Gastrocnemius medialis (tissue), 4 donors: ENCODE data around the gene SYCP1.

Source experiments
- POLR2A ChIP-seq, 2 donors: fragments of 450-650 bp; IDR thresholded peaks; one replicate each; pipeline ENCODE4 v1.6.1; 2017; ENCODE audit warnings: antibody characterized with exemption in 2 of 2, mild to moderate bottlenecking in 2 of 2, moderate library complexity in 2 of 2
- TF ChIP-seq, protein P1 (sequence below), 5 experiments: fragments of 450-650 bp in 3 of 5; fragments of 200-600 bp in 2 of 5; sonication (generic) in 2 of 5; IDR thresholded peaks in 4 of 5; conservative IDR thresholded peaks in 1 of 5; 1 replicate in 4 of 5; 2 replicates in 1 of 5; pipeline ENCODE4 v1.5.1; 2016 to 2019; ENCODE audit warnings: antibody characterized with exemption in 5 of 5, mild to moderate bottlenecking in 3 of 5, moderate library complexity in 3 of 5

DNA sequence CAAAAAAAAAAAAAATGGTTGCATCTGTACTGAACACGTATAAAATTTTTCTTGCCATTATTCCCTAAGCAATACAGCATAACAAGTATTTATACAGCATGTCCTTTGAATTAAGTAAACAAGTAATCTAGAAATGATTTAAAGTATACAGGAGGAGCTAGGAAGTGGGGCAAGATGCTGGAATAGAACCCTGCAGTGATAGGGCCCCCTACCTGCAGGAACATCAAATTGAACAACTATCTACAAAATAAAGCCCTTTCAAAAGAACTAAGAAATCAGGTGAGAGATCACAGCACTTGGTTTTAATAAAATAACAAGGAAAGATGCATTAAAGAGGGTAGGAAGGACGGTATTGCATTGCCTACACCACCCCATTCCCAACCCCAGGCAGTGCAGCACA is 185.8 kb downstream of the SYCP1 start:
- TF ChIP-seq POLR2A (IDR thresholded peaks at IDR 0.05), result no peak
- TF ChIP-seq, protein P1, sequence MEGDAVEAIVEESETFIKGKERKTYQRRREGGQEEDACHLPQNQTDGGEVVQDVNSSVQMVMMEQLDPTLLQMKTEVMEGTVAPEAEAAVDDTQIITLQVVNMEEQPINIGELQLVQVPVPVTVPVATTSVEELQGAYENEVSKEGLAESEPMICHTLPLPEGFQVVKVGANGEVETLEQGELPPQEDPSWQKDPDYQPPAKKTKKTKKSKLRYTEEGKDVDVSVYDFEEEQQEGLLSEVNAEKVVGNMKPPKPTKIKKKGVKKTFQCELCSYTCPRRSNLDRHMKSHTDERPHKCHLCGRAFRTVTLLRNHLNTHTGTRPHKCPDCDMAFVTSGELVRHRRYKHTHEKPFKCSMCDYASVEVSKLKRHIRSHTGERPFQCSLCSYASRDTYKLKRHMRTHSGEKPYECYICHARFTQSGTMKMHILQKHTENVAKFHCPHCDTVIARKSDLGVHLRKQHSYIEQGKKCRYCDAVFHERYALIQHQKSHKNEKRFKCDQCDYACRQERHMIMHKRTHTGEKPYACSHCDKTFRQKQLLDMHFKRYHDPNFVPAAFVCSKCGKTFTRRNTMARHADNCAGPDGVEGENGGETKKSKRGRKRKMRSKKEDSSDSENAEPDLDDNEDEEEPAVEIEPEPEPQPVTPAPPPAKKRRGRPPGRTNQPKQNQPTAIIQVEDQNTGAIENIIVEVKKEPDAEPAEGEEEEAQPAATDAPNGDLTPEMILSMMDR (IDR thresholded peaks at IDR 0.05 in 4 of 5, conservative IDR thresholded peaks at IDR 0.05 in 1 of 5), result no peak
